CD4-positive, alpha-beta T cell treated with Interleukin-12 subunit alpha and Interleukin-12 subunit beta, for 1 hour (primary cell): ENCODE data around the gene TMEM63B.
"Not testable (repeated sequence)": the region's sequence is repeated elsewhere in the genome, so short reads cannot be mapped to it uniquely, and the experiment has no call there.

Source experiments
- DNase-seq: peaks from one replicate; pipeline ENCODE4 v3.0.0-alpha.2; 2020

Gene TMEM63B

GRCh38 chr6:44176130-44176761 is 48.9 kb downstream of the TMEM63B start:
- no peak for DNase-seq

- DNase-seq = peak; percentile 26
Measured at GRCh38 chr6:44176762-44177509, 49.6 kb downstream of the TMEM63B start.

- DNase-seq = no peak
Measured at GRCh38 chr6:44177691-44178423, 50.5 kb downstream of the TMEM63B start.

GRCh38 chr6:44178424-44179071 is 51.2 kb downstream of the TMEM63B start:
- DNase-seq = no peak

- DNase-seq = no peak
Measured at GRCh38 chr6:44179072-44179536, 51.8 kb downstream of the TMEM63B start.

- no peak for DNase-seq
Measured at GRCh38 chr6:44179648-44180047, 52.3 kb downstream of the TMEM63B start.

GRCh38 chr6:44180406-44180805 is 53.1 kb downstream of the TMEM63B start:
- DNase-seq = no peak

DNA sequence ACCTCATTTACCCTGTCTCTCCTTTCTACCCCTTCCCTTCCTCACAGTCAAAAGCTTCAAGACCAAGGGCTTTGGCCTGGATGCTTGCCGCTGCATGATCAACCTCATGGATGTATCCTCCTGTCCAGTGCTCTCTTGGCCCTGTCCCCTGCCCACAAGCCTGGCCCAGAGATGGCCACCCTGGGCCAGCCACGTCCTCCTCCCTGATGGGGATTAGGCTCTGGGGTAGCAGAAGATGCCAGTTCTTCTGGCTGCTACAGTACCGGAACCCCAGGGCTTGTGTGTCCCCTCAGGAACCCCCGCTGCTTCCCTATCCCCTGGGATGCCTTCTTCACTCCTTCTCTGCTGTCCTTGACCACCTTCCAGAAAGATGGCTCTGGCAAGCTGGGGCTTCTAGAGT is 53.5 kb downstream of the TMEM63B start:
- DNase-seq = no peak

DNA sequence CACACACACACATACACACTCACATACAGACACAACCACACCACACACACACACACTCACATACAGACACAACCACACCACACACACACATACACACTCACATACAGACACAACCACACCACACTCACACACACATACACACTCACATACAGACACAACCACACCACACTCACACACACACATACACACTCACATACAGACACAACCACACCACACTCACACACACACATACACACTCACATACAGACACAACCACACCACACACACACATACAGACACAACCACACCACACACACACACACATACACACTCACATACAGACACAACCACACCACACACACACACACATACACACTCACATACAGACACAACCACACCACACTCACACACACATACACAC is 54.4 kb downstream of the TMEM63B start:
- not testable (repeated sequence) for DNase-seq

DNA sequence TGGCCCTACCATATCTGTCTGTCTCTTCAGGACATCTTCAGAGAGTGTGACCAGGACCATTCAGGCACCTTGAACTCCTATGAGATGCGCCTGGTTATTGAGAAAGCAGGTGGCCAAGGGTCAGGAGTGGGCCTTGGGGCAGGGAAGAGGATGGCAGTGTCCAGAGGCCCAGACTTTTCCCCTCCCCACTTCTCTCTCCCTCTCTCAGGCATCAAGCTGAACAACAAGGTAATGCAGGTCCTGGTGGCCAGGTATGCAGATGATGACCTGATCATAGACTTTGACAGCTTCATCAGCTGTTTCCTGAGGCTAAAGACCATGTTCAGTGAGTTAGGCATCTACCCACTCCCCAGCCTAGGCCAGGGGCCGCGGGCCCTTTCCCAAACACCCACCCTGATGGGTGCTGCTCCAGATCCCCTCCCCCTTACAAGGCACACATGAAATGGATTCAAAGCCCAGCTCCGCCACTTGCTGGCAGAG is 55.6 kb downstream of the TMEM63B start:
- DNase-seq = no peak

GRCh38 chr6:44183783-44184182 is 56.4 kb downstream of the TMEM63B start:
- DNase-seq = no peak

DNA sequence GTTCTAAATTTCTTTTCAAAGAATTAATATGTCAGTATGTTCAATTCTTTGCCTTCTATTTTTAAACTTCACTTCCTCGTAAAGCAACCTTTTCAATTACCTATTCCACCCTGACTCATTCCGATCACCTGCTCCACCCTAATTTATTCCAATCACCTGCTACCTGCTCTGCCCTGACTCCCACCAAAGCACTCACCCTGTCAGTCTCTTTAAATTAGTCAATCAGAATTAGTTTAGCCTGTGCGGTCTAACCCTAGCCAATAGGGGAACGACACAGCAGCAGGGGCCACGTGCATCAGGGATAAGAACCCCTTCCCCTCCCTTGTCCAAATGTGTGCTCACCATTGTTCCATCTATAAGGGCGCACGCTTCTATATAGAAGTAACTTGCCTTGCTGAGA is 58.0 kb downstream of the TMEM63B start:
- DNase-seq = not testable (repeated sequence)

DNA sequence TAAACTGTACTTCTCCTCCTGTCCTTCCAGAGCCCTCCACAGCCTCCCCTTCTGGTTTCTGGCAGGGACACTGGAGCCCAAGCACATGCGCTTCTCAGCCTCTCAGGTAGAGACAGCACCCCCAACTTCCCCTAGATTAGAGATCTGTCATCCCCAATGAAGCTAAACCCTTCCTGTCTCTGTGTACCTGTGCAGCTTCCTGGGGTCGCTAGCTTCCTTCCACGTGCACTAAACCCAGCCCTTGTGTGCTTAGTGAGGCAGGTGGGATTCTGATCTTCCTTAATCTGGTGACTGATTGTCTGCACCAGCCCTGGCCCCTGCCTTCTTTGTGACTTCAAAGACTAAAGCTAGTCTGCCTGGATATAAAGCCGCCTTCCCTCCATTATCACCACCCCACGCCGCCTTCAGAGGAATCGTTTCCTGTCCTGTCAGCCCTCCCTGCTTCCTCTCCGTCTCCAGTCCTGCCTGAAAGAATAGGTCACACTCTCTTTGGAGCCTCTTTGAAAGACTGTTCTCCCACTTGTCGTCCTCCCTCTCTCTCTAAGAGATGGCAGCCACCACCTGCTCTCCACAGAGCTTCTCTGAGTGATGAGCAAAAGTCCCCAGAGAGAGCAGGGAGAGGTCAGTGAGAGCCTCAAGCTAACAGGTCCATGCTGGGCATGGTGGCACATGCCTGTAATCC is 58.7 kb downstream of the TMEM63B start:
- no peak for DNase-seq

DNA sequence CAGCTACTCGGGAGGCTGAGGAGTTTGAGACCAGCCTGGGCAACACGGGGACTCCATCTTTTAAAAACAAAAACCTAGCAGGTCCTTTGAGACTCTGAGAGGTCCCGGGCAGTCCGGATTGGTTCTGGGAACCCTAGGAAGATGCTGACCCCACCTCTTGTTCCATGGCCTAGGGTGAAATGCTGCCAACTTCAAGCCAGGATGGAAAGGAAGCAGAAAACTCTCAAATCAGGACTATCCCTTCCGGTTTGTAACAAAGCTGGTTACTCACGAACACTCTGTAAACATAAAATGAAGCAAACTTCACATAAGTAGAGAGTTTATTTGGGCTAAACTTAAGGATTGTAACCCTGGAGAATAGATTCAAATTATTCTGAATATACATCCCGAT is 59.3 kb downstream of the TMEM63B start:
- DNase-seq = no peak

GRCh38 chr6:44188819-44189218 is 61.5 kb downstream of the TMEM63B start:
- DNase-seq = no peak

- DNase-seq = no peak
Measured at GRCh38 chr6:44189257-44189656, 61.9 kb downstream of the TMEM63B start.

GRCh38 chr6:44190715-44191114 is 63.4 kb downstream of the TMEM63B start:
- DNase-seq = no peak

DNA sequence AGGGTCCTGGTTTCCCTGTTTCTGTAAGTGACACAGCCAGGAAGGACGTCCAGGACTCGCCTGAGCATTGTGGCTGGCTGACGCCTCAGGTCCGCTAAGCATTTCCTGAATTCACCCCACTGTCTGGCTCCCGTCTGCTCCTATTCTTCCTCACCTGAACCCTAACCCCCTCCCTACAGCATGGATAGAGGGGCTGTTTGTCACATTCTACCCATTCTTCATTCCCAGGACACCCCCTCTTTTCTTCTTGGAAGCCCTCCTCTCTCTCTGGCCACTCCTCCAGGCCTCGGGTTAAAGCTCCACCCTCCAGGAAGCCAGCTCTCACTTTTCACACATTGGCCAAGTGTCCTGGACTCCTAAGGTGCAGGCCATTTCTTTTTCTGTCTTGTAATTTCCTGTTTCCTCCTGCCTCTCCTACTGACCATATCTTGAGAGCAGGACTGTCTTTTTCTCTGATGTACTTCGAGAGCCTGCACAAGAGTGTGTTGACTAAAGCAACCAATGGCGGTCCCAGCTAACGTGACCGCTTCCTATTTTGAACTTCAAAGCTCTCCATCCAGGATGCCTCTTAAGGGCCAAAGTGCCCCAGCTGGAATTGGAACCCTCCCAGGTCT is 65.2 kb downstream of the TMEM63B start:
- no peak for DNase-seq

GRCh38 chr6:44193307-44193910 is 66.1 kb downstream of the TMEM63B start:
- DNase-seq = no peak

DNA sequence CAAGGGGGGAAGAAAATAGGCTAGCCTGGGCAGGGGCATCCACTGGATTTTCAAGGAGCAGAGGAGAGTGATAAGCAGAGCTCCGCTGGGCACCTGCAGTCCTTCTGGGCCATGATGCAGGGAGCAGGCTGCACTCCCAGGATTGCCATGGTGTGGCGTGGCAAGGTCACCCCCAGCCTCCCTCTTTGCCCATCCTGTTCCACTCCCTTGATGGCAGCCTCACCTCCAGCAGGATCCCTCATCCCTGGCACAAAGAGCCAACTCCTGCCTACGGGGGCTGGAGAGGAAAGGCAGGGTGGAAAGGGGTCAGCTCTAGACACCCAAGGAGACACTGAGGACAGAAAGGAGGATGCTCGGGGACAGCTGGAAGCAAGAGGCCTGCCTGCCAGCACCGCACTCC is 67.0 kb downstream of the TMEM63B start:
- DNase-seq = no peak

- DNase-seq = not testable (repeated sequence)
Measured at GRCh38 chr6:44196351-44196750, 69.0 kb downstream of the TMEM63B start.

GRCh38 chr6:44198684-44199083 is 71.3 kb downstream of the TMEM63B start:
- no peak for DNase-seq
